ENCODE measurements around the gene RBMS3. TPM values are rescaled to one million over a fixed set of nuclear protein-coding genes. Genes with fewer than 3 reads are reported as not detected.

RBMS3 gene
- total RNA-seq, 1 donor from 2014 or later = 13.2 TPM

GRCh38 chr3:29420106-29420505 is 139.2 kb downstream of the RBMS3 start:
- H3K4me3 ChIP-seq (ENCODE audit: low read depth, low read length) = no peak overlapping the region
- no peak for TF ChIP-seq CTCF (conservative IDR thresholded peaks at IDR 0.05; ENCODE audit: low read depth, low read length)
- DNase-seq (ENCODE audit: low read depth) = no peak

- TF ChIP-seq CTCF (conservative IDR thresholded peaks at IDR 0.05; ENCODE audit: low read depth, low read length) = no peak
- no peak for DNase-seq (ENCODE audit: low read depth)
- no peak overlapping the region for H3K4me3 ChIP-seq (ENCODE audit: low read depth, low read length)
Measured at GRCh38 chr3:29426302-29427226, 145.7 kb downstream of the RBMS3 start.

- no peak for DNase-seq (ENCODE audit: low read depth)
- TF ChIP-seq CTCF (conservative IDR thresholded peaks at IDR 0.05; ENCODE audit: low read depth, low read length) = no peak
- no peak overlapping the region for H3K4me3 ChIP-seq (ENCODE audit: low read depth, low read length)
Measured at GRCh38 chr3:29427266-29428103, 146.6 kb downstream of the RBMS3 start.

- DNase-seq (ENCODE audit: low read depth) = no peak
- H3K4me3 ChIP-seq (ENCODE audit: low read depth, low read length) = no peak overlapping the region
- no peak for TF ChIP-seq CTCF (conservative IDR thresholded peaks at IDR 0.05; ENCODE audit: low read depth, low read length)
Measured at GRCh38 chr3:29429055-29429679, 148.3 kb downstream of the RBMS3 start.

- no peak for TF ChIP-seq CTCF (conservative IDR thresholded peaks at IDR 0.05; ENCODE audit: low read depth, low read length)
- no peak for DNase-seq (ENCODE audit: low read depth)
- no peak overlapping the region for H3K4me3 ChIP-seq (ENCODE audit: low read depth, low read length)
Measured at GRCh38 chr3:29430558-29430971, 149.7 kb downstream of the RBMS3 start.

GRCh38 chr3:29436612-29437323 is 155.9 kb downstream of the RBMS3 start:
- no peak for TF ChIP-seq CTCF (conservative IDR thresholded peaks at IDR 0.05; ENCODE audit: low read depth, low read length)
- DNase-seq (ENCODE audit: low read depth) = no peak
- H3K4me3 ChIP-seq (ENCODE audit: low read depth, low read length) = no peak overlapping the region

Measured in epithelial cell of proximal tubule (primary cell).